Testis (tissue), 3 donors: ENCODE data around the gene SHISA7. TPM values are rescaled to one million over a fixed set of nuclear protein-coding genes. Genes with fewer than 3 reads are reported as not detected.

Source experiments
- DNase-seq: peaks from one replicate; pipeline ENCODE4 v3.0.0-alpha.2; 2019
- H3K27ac ChIP-seq, 2 donors: fragments of 200-600 bp; sonication (generic); one replicate each; pipeline ENCODE4 v1.5.1; 2019
- H3K27me3 ChIP-seq: fragments of 200-600 bp; sonication (generic); one replicate; pipeline ENCODE4 v1.5.1; 2019
- H3K36me3 ChIP-seq: fragments of 200-600 bp; sonication (generic); one replicate; pipeline ENCODE4 v1.5.1; 2017; ENCODE audit warnings: low read depth; ENCODE audit errors: missing control alignments
- H3K4me1 ChIP-seq: fragments of 200-600 bp; sonication (generic); one replicate; pipeline ENCODE4 v1.5.1; 2019
- H3K4me3 ChIP-seq, 2 donors: fragments of 200-600 bp; sonication (generic); one replicate each; pipeline ENCODE4 v1.5.1; 2017 to 2019
- H3K9me3 ChIP-seq: fragments of 200-600 bp; sonication (generic); one replicate; pipeline ENCODE4 v1.5.1; 2017
- POLR2A ChIP-seq: fragments of 450-650 bp; IDR thresholded peaks from one replicate; pipeline ENCODE4 v1.6.1; 2017; ENCODE audit warnings: antibody characterized with exemption, mild to moderate bottlenecking, moderate library complexity
- WGBS, 2 donors: methylation state at CpG; one replicate each; pipeline ENCODE4 v1.1.5; 2018; 5-methylcytosine and 5-hydroxymethylcytosine counted together
- intact Hi-C: fragments of 100-400 bp; cut with DNase I; formaldehyde crosslinking; loops from one replicate; pipeline ENCODE4 v1.15.1; 2023; ENCODE audit warnings: low total_unique reads
- polyA plus RNA-seq: library from polyadenylated mRNA; stranded (reverse); fragments of 350-450 nt; fragmentation: Illumina TruSeq; extraction: RNeasy Lipid Tissue Mini Kit (QIAGEN cat#74804); gene quantifications from one replicate; pipeline ENCODE4 v1.2.3, GENCODE V29; 2014; ENCODE audit warnings: low read depth, low replicate concordance; ENCODE audit not compliant: insufficient read depth
- total RNA-seq, 2 donors: library from RNA; depleted of rRNA; stranded (reverse); fragments of >200 nt; gene quantifications; one replicate each; pipeline ENCODE4 v1.2.3, GENCODE V29; 2016
- TF ChIP-seq, protein P1 (sequence below), 3 experiments: fragments of 450-650 bp in 2 of 3; fragments of 200-600 bp in 1 of 3; sonication (generic) in 1 of 3; IDR thresholded peaks; one replicate each; pipeline ENCODE4 v1.5.1; 2016 to 2019; ENCODE audit warnings: antibody characterized with exemption in 3 of 3, mild to moderate bottlenecking in 2 of 3, moderate library complexity in 1 of 3

SHISA7 gene
- total and polyA plus RNA-seq, 3 donors from 2014 or later: 0.43 to 1.0 (median 0.45) TPM

- Histone ChIP-seq H3K36me3 (no peaks in the 10 kb centered on the region), H3K4me3 (no peak overlapping the region), H3K9me3 (no peaks in the 10 kb centered on the region), H3K27ac (no peak overlapping the region), H3K27me3 (no peaks in the 10 kb centered on the region), H3K4me1 (peaks cover 35% of the 10 kb centered on the region)
- DNase-seq: peak; percentile 71
- 76 to 92% methylated on average over 2 to 14 of the region's 14 CpGs for WGBS, 2 donors
- TF ChIP-seq POLR2A: no peak
- TF ChIP-seq, protein P1, sequence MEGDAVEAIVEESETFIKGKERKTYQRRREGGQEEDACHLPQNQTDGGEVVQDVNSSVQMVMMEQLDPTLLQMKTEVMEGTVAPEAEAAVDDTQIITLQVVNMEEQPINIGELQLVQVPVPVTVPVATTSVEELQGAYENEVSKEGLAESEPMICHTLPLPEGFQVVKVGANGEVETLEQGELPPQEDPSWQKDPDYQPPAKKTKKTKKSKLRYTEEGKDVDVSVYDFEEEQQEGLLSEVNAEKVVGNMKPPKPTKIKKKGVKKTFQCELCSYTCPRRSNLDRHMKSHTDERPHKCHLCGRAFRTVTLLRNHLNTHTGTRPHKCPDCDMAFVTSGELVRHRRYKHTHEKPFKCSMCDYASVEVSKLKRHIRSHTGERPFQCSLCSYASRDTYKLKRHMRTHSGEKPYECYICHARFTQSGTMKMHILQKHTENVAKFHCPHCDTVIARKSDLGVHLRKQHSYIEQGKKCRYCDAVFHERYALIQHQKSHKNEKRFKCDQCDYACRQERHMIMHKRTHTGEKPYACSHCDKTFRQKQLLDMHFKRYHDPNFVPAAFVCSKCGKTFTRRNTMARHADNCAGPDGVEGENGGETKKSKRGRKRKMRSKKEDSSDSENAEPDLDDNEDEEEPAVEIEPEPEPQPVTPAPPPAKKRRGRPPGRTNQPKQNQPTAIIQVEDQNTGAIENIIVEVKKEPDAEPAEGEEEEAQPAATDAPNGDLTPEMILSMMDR (IDR thresholded peaks at IDR 0.05): peak; percentile 47 to 61 (median 50)
- intact Hi-C loops: no loop called here
Observed at GRCh38 chr19:55454787-55455243, 11.7 kb upstream of the SHISA7 start.

DNA sequence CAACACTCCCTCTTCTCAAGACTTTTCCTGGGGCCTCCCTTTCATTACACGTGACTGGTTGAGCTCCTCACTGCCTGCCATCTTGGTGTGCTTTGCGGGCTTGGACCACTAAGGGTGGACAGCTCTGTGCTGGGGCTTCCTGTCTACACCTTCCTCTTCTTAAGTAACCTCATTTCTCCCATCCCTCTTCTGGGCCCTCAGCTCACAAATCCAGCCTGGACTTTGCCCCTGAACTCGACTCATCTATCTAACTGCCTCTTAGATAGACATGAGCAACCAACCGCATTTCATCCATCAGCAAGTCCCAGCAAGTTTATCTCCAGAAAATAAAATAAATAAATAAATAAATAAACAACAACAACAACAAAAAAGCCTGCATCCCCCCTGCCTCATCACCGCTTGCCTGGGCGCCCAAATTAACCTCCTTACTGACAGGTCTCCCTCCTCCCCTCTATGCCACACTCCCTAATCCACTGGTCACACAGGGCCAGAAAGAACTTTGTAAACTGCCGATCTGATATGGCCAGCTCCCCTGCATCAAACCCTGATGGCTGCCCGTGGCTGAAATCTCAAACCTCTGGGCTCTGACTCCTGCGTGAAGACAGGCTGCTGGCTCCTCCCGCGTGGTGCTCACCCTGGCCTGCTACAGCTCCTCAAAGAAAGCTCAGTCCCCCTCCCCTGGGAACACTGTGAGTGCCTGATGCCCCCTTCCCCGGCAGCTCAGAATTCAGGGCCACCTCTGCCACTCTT, 10.6 kb upstream of the SHISA7 start:
- TF ChIP-seq, protein P1 (IDR thresholded peaks at IDR 0.05): no peak
- no peak for TF ChIP-seq POLR2A
- WGBS, 2 donors: 63 to 70% methylated on average over 8 to 12 of the region's 12 CpGs
- DNase-seq: peak; percentile 61
- H3K9me3 ChIP-seq: no peaks in the 10 kb centered on the region
- no peaks in the 10 kb centered on the region for H3K36me3 ChIP-seq
- no peak overlapping the region for H3K27ac ChIP-seq
- intact Hi-C loops: no loop called here
- peaks cover 26% of the 10 kb centered on the region for H3K4me1 ChIP-seq
- H3K4me3 ChIP-seq: no peak overlapping the region
- H3K27me3 ChIP-seq: no peaks in the 10 kb centered on the region

- DNase-seq: peak; percentile 81
- peaks cover 26% of the 10 kb centered on the region for H3K4me1 ChIP-seq
- no peaks in the 10 kb centered on the region for H3K36me3 ChIP-seq
- H3K27ac ChIP-seq: no peak overlapping the region
- TF ChIP-seq POLR2A: no peak
- TF ChIP-seq, protein P1 (IDR thresholded peaks at IDR 0.05): peak in 1 of 3 experiments; percentile 9
- 20% methylated on average over 18 to 22 of the region's 34 CpGs for WGBS, 2 donors
- H3K27me3 ChIP-seq: no peaks in the 10 kb centered on the region
- peak overlapping the region in 1 of 2 donors; percentile 6 for H3K4me3 ChIP-seq
- intact Hi-C loops: no loop called here
- H3K9me3 ChIP-seq: no peaks in the 10 kb centered on the region
Observed at GRCh38 chr19:55452749-55453346, 9.7 kb upstream of the SHISA7 start.

DNA sequence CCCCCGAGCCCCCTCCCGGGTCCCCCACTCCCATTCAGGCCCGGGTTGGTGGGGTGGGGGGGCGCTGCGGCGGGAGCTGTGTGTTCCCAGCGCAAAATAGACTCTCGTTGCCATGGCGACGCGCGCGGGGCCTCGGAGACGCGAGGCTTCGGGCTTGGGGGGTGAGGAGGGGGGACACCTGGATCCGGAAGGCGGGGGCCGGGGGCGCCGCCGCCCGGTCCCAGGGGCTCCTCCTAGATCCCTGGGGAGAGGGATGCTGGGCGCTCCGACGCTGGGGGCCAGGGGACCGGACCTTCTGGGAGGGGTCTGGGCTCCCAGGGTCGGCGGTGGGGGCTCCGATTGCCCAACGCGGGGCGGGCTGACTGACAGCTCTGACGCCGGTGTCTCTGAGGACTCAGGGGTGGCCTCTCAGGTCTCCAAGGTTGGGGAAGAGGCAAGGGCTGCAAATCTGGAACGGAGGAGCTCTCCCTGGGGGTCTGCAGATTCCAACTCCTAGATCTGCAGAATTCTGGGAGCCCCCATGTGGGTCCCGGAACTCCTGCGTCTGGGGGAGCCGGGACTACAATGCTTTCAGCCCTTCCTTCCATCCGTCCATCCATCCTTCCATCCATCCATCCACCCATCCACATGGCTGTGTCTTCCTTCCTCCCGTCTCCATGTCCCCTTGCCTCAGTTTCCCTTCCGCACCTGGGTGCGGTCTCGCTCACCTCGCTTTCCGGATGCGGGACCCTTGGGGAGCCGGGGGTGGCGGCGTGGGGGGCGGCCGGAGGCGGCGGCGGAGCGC, 9.1 kb upstream of the SHISA7 start:
- 3% methylated on average over 8 to 53 of the region's 57 CpGs for WGBS, 2 donors
- H3K4me3 ChIP-seq: peak overlapping the region; percentile 7 to 39
- TF ChIP-seq, protein P1 (IDR thresholded peaks at IDR 0.05): no peak
- no peak for TF ChIP-seq POLR2A
- H3K9me3 ChIP-seq: no peaks in the 10 kb centered on the region
- no peak for DNase-seq
- no peaks in the 10 kb centered on the region for H3K27me3 ChIP-seq
- no peaks in the 10 kb centered on the region for H3K36me3 ChIP-seq
- intact Hi-C loops: no loop called here
- H3K4me1 ChIP-seq: peaks cover 26% of the 10 kb centered on the region
- H3K27ac ChIP-seq: no peak overlapping the region
